A549 (cell line): ENCODE data around the gene PHF21B. TPM values are rescaled to one million over a fixed set of nuclear protein-coding genes. Genes with fewer than 3 reads are reported as not detected.
A peak's percentile ranks its signal among the peaks of the same experiment; 100 is the strongest.
"Not testable (repeated sequence)": the region's sequence is repeated elsewhere in the genome, so short reads cannot be mapped to it uniquely, and the experiment has no call there.

ENCODE experiments used
- ATAC-seq, 2 experiments: fragments of 200-7000 bp in 1 of 2; fragments of >200 bp in 1 of 2; cut with Nextera tagmentation in 1 of 2; cut with Tn5 transposase in 1 of 2; 3 replicates each; pipeline versions ENCODE4 v1.8.0 to v1.9.1; 2018 to 2020; ENCODE audit warnings: mild to moderate bottlenecking in 1 of 2, moderate library complexity in 1 of 2
- CTCF ChIA-PET: fragments of 300-600 bp; sonication (Branson Sonifier 250); formaldehyde crosslinking; extraction: SDS; loops from one replicate; lab custom pipeline; 2021; ENCODE audit warnings: antibody characterized with exemption, inconsistent platforms; lab: Yijun Ruan, JAX
- POLR2A ChIA-PET: fragments of 350-600 bp; formaldehyde crosslinking; extraction: SDS; loops from one replicate; lab custom pipeline; 2021; ENCODE audit warnings: antibody characterized with exemption, inconsistent platforms; lab: Yijun Ruan, JAX
- DNase-seq, 2 experiments: peaks; one replicate each; pipeline versions ENCODE4 v3.0.0 to v3.0.0-alpha.2; 2011 to 2016; ENCODE audit warnings: low read depth in 1 of 2, low spot score in 1 of 2
- FAIRE-seq: peaks from 2 replicates; lab custom pipeline; 2011; peaks lifted over from hg19 to GRCh38; lab: Jason Lieb, UNC
- H3K27ac ChIP-seq, 2 experiments: fragments of >200 bp; sonication (Bioruptor Twin); formaldehyde crosslinking; 3 replicates each; pipeline ENCODE4 v1.5.1; 2016 to 2017
- H3K4me1 ChIP-seq: fragments of >200 bp; sonication (Bioruptor Twin); formaldehyde crosslinking; 3 replicates; pipeline ENCODE4 v1.6.1; 2016
- H3K4me2 ChIP-seq: fragments of >200 bp; sonication (Bioruptor Twin); formaldehyde crosslinking; 3 replicates; pipeline ENCODE4 v1.6.1; 2016
- H3K4me3 ChIP-seq: fragments of >200 bp; sonication (Bioruptor Twin); formaldehyde crosslinking; 3 replicates; pipeline ENCODE4 v1.5.1; 2016
- H3K9me3 ChIP-seq: fragments of >200 bp; sonication (Bioruptor Twin); formaldehyde crosslinking; 3 replicates; pipeline ENCODE4 v1.6.1; 2016
- EHMT2 ChIP-seq: fragments of 200-600 bp; sonication (generic); IDR thresholded peaks from 2 replicates; pipeline ENCODE4 v1.6.1; 2016; ENCODE audit warnings: antibody characterized with exemption, low read depth, mild to moderate bottlenecking, moderate library complexity
- ELK1 ChIP-seq: fragments of 150-350 bp; IDR thresholded peaks from 2 replicates; pipeline ENCODE4 v1.6.1; 2014; ENCODE audit warnings: low read depth, mild to moderate bottlenecking, low read length
- FOSB ChIP-seq: fragments of 250-450 bp; sonication (Bioruptor Pico); IDR thresholded peaks from 2 replicates; pipeline ENCODE4 v1.5.0; 2020; ENCODE audit warnings: mild to moderate bottlenecking, moderate library complexity
- FOSL2 ChIP-seq, 2 experiments: fragments of 450-650 bp in 1 of 2; fragments of >200 bp in 1 of 2; sonication (Bioruptor Twin) in 1 of 2; formaldehyde crosslinking; IDR thresholded peaks; 2 replicates each; pipeline versions ENCODE4 v1.5.0 to v1.6.1; 2016 to 2020; ENCODE audit warnings: mild to moderate bottlenecking in 1 of 2, moderate library complexity in 1 of 2
- FOXS1 ChIP-seq: fragments of 250-450 bp; sonication (Bioruptor Pico); IDR thresholded peaks from 2 replicates; pipeline ENCODE4 v1.5.0; 2020; ENCODE audit warnings: mild to moderate bottlenecking, moderate library complexity
- HDAC2 ChIP-seq: fragments of 200-600 bp; sonication (generic); IDR thresholded peaks from 2 replicates; pipeline ENCODE4 v1.6.1; 2016
- JUNB ChIP-seq: fragments of >200 bp; sonication (Bioruptor Twin); formaldehyde crosslinking; IDR thresholded peaks from 2 replicates; pipeline ENCODE4 v1.6.1; 2016
- KDM5A ChIP-seq: fragments of 200-600 bp; sonication (generic); IDR thresholded peaks from 2 replicates; pipeline ENCODE4 v1.6.1; 2016; ENCODE audit warnings: antibody characterized with exemption, mild to moderate bottlenecking
- MAFK ChIP-seq: fragments of 450-650 bp; IDR thresholded peaks from 2 replicates; pipeline ENCODE4 v1.6.1; 2014; ENCODE audit not compliant: partially characterized antibody
- MAX ChIP-seq: IDR thresholded peaks from 2 replicates; pipeline ENCODE4 v1.6.1; 2012
- NFE2L2 ChIP-seq: fragments of 150-350 bp; conservative IDR thresholded peaks from 2 replicates; pipeline ENCODE4 v1.6.1; 2014; ENCODE audit warnings: low read length
- NR3C1 ChIP-seq: fragments of >200 bp; sonication (Bioruptor Twin); formaldehyde crosslinking; IDR thresholded peaks from 3 replicates; pipeline ENCODE4 v1.6.1; 2017
- RARB ChIP-seq: fragments of 250-450 bp; sonication (Bioruptor Pico); IDR thresholded peaks from 2 replicates; pipeline ENCODE4 v1.8.0; 2021; ENCODE audit warnings: mild to moderate bottlenecking, moderate library complexity
- RFX5 ChIP-seq: fragments of 450-650 bp; IDR thresholded peaks from 2 replicates; pipeline ENCODE4 v1.7.1; 2014; ENCODE audit warnings: antibody characterized with exemption, mild to moderate bottlenecking, moderate library complexity
- SREBF2 ChIP-seq: fragments of 450-650 bp; IDR thresholded peaks from 2 replicates; pipeline ENCODE4 v1.6.1; 2014; ENCODE audit warnings: mild to moderate bottlenecking, moderate library complexity
- TFCP2L1 ChIP-seq: fragments of 250-450 bp; sonication (Bioruptor Pico); IDR thresholded peaks from 2 replicates; pipeline ENCODE4 v1.5.0; 2021; ENCODE audit warnings: mild to moderate bottlenecking
- TP53 ChIP-seq: fragments of 250-450 bp; sonication (Bioruptor Pico); IDR thresholded peaks from 2 replicates; pipeline ENCODE4 v1.5.0; 2021; ENCODE audit warnings: mild to moderate bottlenecking, moderate library complexity
- USF2 ChIP-seq: fragments of 450-650 bp; IDR thresholded peaks from 2 replicates; pipeline ENCODE4 v1.6.1; 2014; ENCODE audit warnings: antibody characterized with exemption
- ZC3H11A ChIP-seq: fragments of 450-650 bp; IDR thresholded peaks from 2 replicates; pipeline ENCODE4 v1.6.1; 2014; ENCODE audit warnings: antibody characterized with exemption, mild to moderate bottlenecking
- ZFP36 ChIP-seq: fragments of 450-650 bp; IDR thresholded peaks from 2 replicates; pipeline ENCODE4 v1.6.1; 2014; ENCODE audit warnings: borderline replicate concordance; ENCODE audit not compliant: partially characterized antibody
- ZSCAN20 ChIP-seq: fragments of 250-450 bp; sonication (Bioruptor Pico); IDR thresholded peaks from 2 replicates; pipeline ENCODE4 v1.8.0; 2022; ENCODE audit warnings: mild to moderate bottlenecking, moderate library complexity
- WGBS: methylation state at CpG from one replicate; pipeline ENCODE4 v1.1.6; 2017; ENCODE audit errors: missing lambda C conversion rate; 5-methylcytosine and 5-hydroxymethylcytosine counted together
- polyA plus RNA-seq, 4 experiments: library from polyadenylated mRNA; depleted of rRNA in 3 of 4; stranded (reverse); fragments of >200 nt; fragmentation: RNase III in 1 of 4; extraction: RNeasy Plus Mini Kit Qiagen cat#74134 plus additional on column Dnase treatment in 1 of 4; gene quantifications; 2 replicates in 3 of 4; 3 replicates in 1 of 4; pipeline ENCODE4 v1.2.3, GENCODE V29; 2011 to 2017
- TF ChIP-seq, protein P1 (sequence below): fragments of >200 bp; sonication (Bioruptor Twin); formaldehyde crosslinking; IDR thresholded peaks from 2 replicates; pipeline ENCODE4 v1.6.1; 2016
- TF ChIP-seq, protein P2 (sequence below): fragments of 250-450 bp; sonication (Bioruptor Pico); IDR thresholded peaks from 2 replicates; pipeline ENCODE4 v1.5.0; 2020; ENCODE audit warnings: low read depth, mild to moderate bottlenecking, moderate library complexity
- TF ChIP-seq, protein P3 (sequence below): fragments of 250-450 bp; sonication (Bioruptor Pico); IDR thresholded peaks from 2 replicates; pipeline ENCODE4 v1.5.0; 2021; ENCODE audit warnings: mild to moderate bottlenecking, moderate library complexity, borderline replicate concordance

Gene PHF21B
- polyA plus RNA-seq, 2 of the 4 experiments (the other 2 are of a cell fraction) = 0.50 to 0.70 TPM

- DNase-seq, H3K9me3 ChIP-seq, POLR2A ChIA-PET, H3K27ac ChIP-seq, H3K4me1 ChIP-seq, H3K4me2 ChIP-seq, H3K4me3 ChIP-seq, FAIRE-seq, ATAC-seq: not testable (repeated sequence)
- peak; percentile 66 for TF ChIP-seq ZC3H11A
- CTCF ChIA-PET = interaction anchor here (1.0 to 1.5 kb wide), 2 partner anchors 11 to 27 kb away, joined by 3 to 4 read pairs; no protein-coding TSS in a partner anchor
- 80% methylated on average over 7 of the region's 7 CpGs for WGBS
Measured at GRCh38 chr22:44961682-44962081, 48.1 kb downstream of the PHF21B start.

DNA sequence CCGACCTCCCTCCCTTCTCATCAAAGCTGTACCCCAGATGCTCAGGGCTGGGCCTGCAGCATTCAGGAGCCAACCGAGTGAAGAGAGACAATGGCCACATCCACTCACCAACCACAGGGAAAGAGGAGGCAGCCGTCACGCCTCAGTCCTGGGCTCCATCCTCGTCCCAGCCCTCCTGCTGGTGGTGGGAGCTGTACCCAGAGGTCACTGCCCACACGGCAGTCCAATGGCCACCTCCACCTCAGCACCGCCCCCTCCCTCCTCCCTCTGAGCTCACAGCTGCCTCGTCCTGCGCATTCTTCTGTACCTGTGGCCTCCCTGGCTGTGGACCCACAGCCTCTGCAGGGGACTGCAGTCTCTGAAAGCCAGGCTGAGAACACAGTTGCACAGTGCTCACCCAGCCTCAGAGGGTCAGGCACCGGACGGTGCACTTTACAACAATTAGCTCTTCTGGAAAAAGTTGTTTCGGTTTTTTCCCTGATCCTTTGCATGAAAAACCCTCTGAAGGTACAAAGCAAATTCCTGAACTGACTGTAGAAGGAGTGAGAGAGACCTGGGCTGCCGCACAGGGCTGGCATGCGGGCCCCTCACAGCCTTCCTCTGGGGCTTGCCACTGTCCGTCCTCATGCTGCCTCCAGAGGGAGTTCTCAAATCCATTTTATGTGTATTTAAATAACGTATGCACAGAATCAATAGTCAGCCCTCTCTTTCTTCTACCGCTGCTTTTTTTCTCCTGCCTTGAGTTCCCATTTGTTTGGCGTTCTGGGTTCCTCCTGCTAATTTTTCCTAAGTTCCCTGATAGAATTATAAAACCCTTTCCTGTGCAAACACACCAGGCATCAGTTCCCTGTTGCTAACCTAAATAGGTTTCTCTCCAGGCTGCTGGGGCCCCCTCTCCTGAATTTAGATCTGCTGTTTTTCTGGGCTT, 52.7 kb downstream of the PHF21B start:
- ChIA-PET CTCF (interaction anchor here (0.8 to 1.2 kb wide), 2 partner anchors 12 to 49 kb away, joined by 3 read pairs; no protein-coding TSS in a partner anchor), POLR2A (no interaction called here)
- DNase-seq = no peak
- Histone ChIP-seq H3K4me2 (no peak overlapping the region), H3K27ac (no peak overlapping the region), H3K9me3 (no peaks in the 10 kb centered on the region), H3K4me3 (no peak overlapping the region), H3K4me1 (no peaks in the 10 kb centered on the region)
- TF ChIP-seq TP53 (CRISPR knock-in tag) = no peak
- no peak for TF ChIP-seq ZSCAN20 (CRISPR knock-in tag)
- TF ChIP-seq KDM5A = no peak
- no peak for TF ChIP-seq JUNB
- TF ChIP-seq EHMT2 = no peak
- TF ChIP-seq FOSL2 (IDR thresholded peaks at IDR 0.05) = no peak
- TF ChIP-seq FOSL2 (CRISPR knock-in tag; IDR thresholded peaks at IDR 0.05) = no peak
- no peak for TF ChIP-seq ELK1
- no peak for TF ChIP-seq HDAC2
- TF ChIP-seq FOXS1 = no peak
- TF ChIP-seq, protein P1, sequence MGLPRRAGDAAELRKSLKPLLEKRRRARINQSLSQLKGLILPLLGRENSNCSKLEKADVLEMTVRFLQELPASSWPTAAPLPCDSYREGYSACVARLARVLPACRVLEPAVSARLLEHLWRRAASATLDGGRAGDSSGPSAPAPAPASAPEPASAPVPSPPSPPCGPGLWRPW = no peak
- no peak for TF ChIP-seq SREBF2
- no peak for TF ChIP-seq NR3C1
- FAIRE-seq = no peak
- WGBS = 74% methylated on average over 18 of the region's 18 CpGs
- peak; percentile 19 to 51; a peak in 2 of 6 replicates for ATAC-seq

DNA sequence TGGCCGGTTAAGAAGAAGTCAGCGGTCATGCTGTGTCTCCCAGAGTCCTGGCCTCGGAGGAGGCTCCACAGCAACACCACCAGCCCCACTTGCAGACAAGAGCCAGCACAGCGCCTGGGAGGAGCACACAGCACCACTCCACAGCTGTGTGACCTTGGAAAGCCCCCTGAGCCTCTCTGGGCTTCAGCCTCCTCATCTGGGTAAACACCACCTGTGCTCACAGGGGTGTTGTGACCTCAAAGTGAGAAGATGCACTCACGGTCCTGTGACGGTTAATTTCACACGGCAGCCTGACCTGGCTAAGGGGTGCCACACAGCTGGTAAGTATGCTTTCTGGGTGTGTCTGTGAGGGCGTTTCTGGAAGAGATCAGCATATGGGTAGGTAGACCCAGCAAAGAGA, 54.7 kb downstream of the PHF21B start:
- ATAC-seq = no peak
- DNase-seq = no peak
- 57% methylated on average over 5 of the region's 8 CpGs for WGBS
- no peak for FAIRE-seq
- TF ChIP-seq KDM5A (no peak), FOXS1 (no peak), ZFP36 (no peak), NFE2L2 (no peak), TFCP2L1 (no peak), FOSB (CRISPR knock-in tag) (no peak), EHMT2 (no peak), MAFK (no peak), RARB (CRISPR knock-in tag) (no peak), SREBF2 (no peak), USF2 (no peak), MAX (no peak), RFX5 (no peak)
- TF ChIP-seq, protein P2, sequence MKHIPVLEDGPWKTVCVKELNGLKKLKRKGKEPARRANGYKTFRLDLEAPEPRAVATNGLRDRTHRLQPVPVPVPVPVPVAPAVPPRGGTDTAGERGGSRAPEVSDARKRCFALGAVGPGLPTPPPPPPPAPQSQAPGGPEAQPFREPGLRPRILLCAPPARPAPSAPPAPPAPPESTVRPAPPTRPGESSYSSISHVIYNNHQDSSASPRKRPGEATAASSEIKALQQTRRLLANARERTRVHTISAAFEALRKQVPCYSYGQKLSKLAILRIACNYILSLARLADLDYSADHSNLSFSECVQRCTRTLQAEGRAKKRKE (CRISPR knock-in tag) = no peak
- TF ChIP-seq, protein P1 = no peak
- TF ChIP-seq, protein P3, sequence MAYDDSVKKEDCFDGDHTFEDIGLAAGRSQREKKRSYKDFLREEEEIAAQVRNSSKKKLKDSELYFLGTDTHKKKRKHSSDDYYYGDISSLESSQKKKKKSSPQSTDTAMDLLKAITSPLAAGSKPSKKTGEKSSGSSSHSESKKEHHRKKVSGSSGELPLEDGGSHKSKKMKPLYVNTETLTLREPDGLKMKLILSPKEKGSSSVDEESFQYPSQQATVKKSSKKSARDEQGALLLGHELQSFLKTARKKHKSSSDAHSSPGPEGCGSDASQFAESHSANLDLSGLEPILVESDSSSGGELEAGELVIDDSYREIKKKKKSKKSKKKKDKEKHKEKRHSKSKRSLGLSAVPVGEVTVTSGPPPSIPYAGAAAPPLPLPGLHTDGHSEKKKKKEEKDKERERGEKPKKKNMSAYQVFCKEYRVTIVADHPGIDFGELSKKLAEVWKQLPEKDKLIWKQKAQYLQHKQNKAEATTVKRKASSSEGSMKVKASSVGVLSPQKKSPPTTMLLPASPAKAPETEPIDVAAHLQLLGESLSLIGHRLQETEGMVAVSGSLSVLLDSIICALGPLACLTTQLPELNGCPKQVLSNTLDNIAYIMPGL (CRISPR knock-in tag) = no peak
- TF ChIP-seq, all 56 proteins: peak for 0
- POLR2A ChIA-PET = no interaction called here
- H3K4me1 ChIP-seq = no peaks in the 10 kb centered on the region
- no peaks in the 10 kb centered on the region for H3K9me3 ChIP-seq
- CTCF ChIA-PET = no interaction called here
- H3K4me2 ChIP-seq = no peak overlapping the region
- H3K4me3 ChIP-seq = no peak overlapping the region
- H3K27ac ChIP-seq = no peak overlapping the region
